ENCODE data around the gene CD9. TPM values are rescaled to one million over a fixed set of nuclear protein-coding genes. Genes with fewer than 3 reads are reported as not detected.
"Not testable (repeated sequence)": the region's sequence is repeated elsewhere in the genome, so short reads cannot be mapped to it uniquely, and the experiment has no call there.

CD9 gene, protein sequence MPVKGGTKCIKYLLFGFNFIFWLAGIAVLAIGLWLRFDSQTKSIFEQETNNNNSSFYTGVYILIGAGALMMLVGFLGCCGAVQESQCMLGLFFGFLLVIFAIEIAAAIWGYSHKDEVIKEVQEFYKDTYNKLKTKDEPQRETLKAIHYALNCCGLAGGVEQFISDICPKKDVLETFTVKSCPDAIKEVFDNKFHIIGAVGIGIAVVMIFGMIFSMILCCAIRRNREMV
- 68.4 TPM for polyA plus RNA-seq (2013)

GRCh38 chr12:6200256-6201212, at the start of gene CD9:
Gene CD9 (plus strand): TSS chr12:6200400. CDS start chr12:6200500, 100 bp downstream.
- ChIA-PET POLR2A (interaction anchor here (1.4 to 1.5 kb wide), 2 partner anchors 21 to 30 kb away, joined by 3 read pairs; no protein-coding TSS in a partner anchor), CTCF (interaction anchor here (0.6 to 2.2 kb wide), 12 partner anchors 10 to 145 kb away, joined by 3 to 9 read pairs (median 4); no protein-coding TSS in a partner anchor)
- H3K4me3 ChIP-seq (ENCODE audit: control insufficient read depth in 1 of 7, extremely low read depth in 1 of 7, insufficient read depth in 4 of 7, low read depth in 2 of 7, low read length in 6 of 7) = peak within 1 kb of the TSS; percentile 42 to 83 (median 72)
- peaks cover 0 to 48% (median 35%) of the 10 kb centered on the region in 4 experiments for H3K4me1 ChIP-seq (ENCODE audit: control extremely low read depth in 1 of 4, control insufficient read depth in 4 of 4, insufficient read depth in 4 of 4, low read length in 3 of 4)
- 0% methylated on average over 60 of the region's 81 CpGs for WGBS (ENCODE audit: insufficient coverage)
- H3K36me3 ChIP-seq (ENCODE audit: control insufficient read depth in 4 of 4, insufficient read depth in 4 of 4, low read length in 3 of 4) = peaks cover 0 to 2% (median 0%) of the 10 kb centered on the region in 4 experiments
- H3K27ac ChIP-seq (ENCODE audit: insufficient read depth in 1 of 2, low read depth in 1 of 2, low read length in 2 of 2, poor library complexity in 1 of 2, severe bottlenecking in 2 of 2) = no peak within 1 kb of the TSS
- DNase-seq = peak in 2 of 3 donors; percentile 53 to 67
- peaks cover 0 to 26% (median 13%) of the 10 kb centered on the region in 5 experiments for H3K27me3 ChIP-seq (replicated peaks in 2 of 5; ENCODE audit: control insufficient read depth in 4 of 5, insufficient read depth in 5 of 5, low read length in 4 of 5)
- no peaks in the 10 kb centered on the region for H3K9me3 ChIP-seq (ENCODE audit: control extremely low read depth in 1 of 5, control insufficient read depth in 4 of 5, insufficient read depth in 2 of 5, low read depth in 1 of 5, low read length in 4 of 5)

- H3K9me3 ChIP-seq (ENCODE audit: control extremely low read depth in 1 of 5, control insufficient read depth in 4 of 5, insufficient read depth in 2 of 5, low read depth in 1 of 5, low read length in 4 of 5) = no peaks in the 10 kb centered on the region
- peak in 2 of 3 donors; percentile 47 to 54 for DNase-seq
- 83% methylated on average over 10 of the region's 15 CpGs for WGBS (ENCODE audit: insufficient coverage)
- H3K27me3 ChIP-seq (replicated peaks in 2 of 5; ENCODE audit: control insufficient read depth in 4 of 5, insufficient read depth in 5 of 5, low read length in 4 of 5) = no peaks in the 10 kb centered on the region
- H3K4me3 ChIP-seq (ENCODE audit: control insufficient read depth in 1 of 7, extremely low read depth in 1 of 7, insufficient read depth in 4 of 7, low read depth in 2 of 7, low read length in 6 of 7) = no peak overlapping the region
- peaks cover 7 to 16% (median 14%) of the 10 kb centered on the region in 4 experiments for H3K4me1 ChIP-seq (ENCODE audit: control extremely low read depth in 1 of 4, control insufficient read depth in 4 of 4, insufficient read depth in 4 of 4, low read length in 3 of 4)
- ChIA-PET CTCF (interaction anchor here (0.9 to 1.4 kb wide), 4 partner anchors 8 to 70 kb away, joined by 3 to 6 read pairs (median 4); no protein-coding TSS in a partner anchor), POLR2A (no interaction called here)
- no peak overlapping the region for H3K27ac ChIP-seq (ENCODE audit: insufficient read depth in 1 of 2, low read depth in 1 of 2, low read length in 2 of 2, poor library complexity in 1 of 2, severe bottlenecking in 2 of 2)
- H3K36me3 ChIP-seq (ENCODE audit: control insufficient read depth in 4 of 4, insufficient read depth in 4 of 4, low read length in 3 of 4) = no peaks in the 10 kb centered on the region
Observed at GRCh38 chr12:6154730-6155459, 45.3 kb upstream of the CD9 start.

- Histone ChIP-seq H3K4me3 (ENCODE audit: control insufficient read depth in 1 of 7, extremely low read depth in 1 of 7, insufficient read depth in 4 of 7, low read depth in 2 of 7, low read length in 6 of 7) (no peak overlapping the region), H3K36me3 (ENCODE audit: control insufficient read depth in 4 of 4, insufficient read depth in 4 of 4, low read length in 3 of 4) (no peaks in the 10 kb centered on the region), H3K4me1 (ENCODE audit: control extremely low read depth in 1 of 4, control insufficient read depth in 4 of 4, insufficient read depth in 4 of 4, low read length in 3 of 4) (peaks cover 7 to 34% (median 24%) of the 10 kb centered on the region in 4 experiments), H3K9me3 (ENCODE audit: control extremely low read depth in 1 of 5, control insufficient read depth in 4 of 5, insufficient read depth in 2 of 5, low read depth in 1 of 5, low read length in 4 of 5) (no peaks in the 10 kb centered on the region), H3K27me3 (replicated peaks in 2 of 5; ENCODE audit: control insufficient read depth in 4 of 5, insufficient read depth in 5 of 5, low read length in 4 of 5) (no peaks in the 10 kb centered on the region), H3K27ac (ENCODE audit: insufficient read depth in 1 of 2, low read depth in 1 of 2, low read length in 2 of 2, poor library complexity in 1 of 2, severe bottlenecking in 2 of 2) (no peak overlapping the region)
- DNase-seq = no peak
- ChIA-PET CTCF (interaction anchor here (0.7 to 2.1 kb wide), 3 partner anchors 8 to 71 kb away, joined by 3 to 7 read pairs (median 3); no protein-coding TSS in a partner anchor), POLR2A (no interaction called here)
- 100% methylated on average over 1 of the region's 4 CpGs for WGBS (ENCODE audit: insufficient coverage)
Observed at GRCh38 chr12:6157482-6157881, 42.7 kb upstream of the CD9 start.

- CTCF ChIA-PET = interaction anchor here (1.1 to 2.1 kb wide), 3 partner anchors 9 to 87 kb away, joined by 3 to 7 read pairs (median 3); no protein-coding TSS in a partner anchor
- no peak overlapping the region for H3K27ac ChIP-seq (ENCODE audit: insufficient read depth in 1 of 2, low read depth in 1 of 2, low read length in 2 of 2, poor library complexity in 1 of 2, severe bottlenecking in 2 of 2)
- DNase-seq = no peak
- no peaks in the 10 kb centered on the region for H3K36me3 ChIP-seq (ENCODE audit: control insufficient read depth in 4 of 4, insufficient read depth in 4 of 4, low read length in 3 of 4)
- WGBS (ENCODE audit: insufficient coverage) = 17% methylated on average over 4 of the region's 4 CpGs
- no peaks in the 10 kb centered on the region for H3K27me3 ChIP-seq (replicated peaks in 2 of 5; ENCODE audit: control insufficient read depth in 4 of 5, insufficient read depth in 5 of 5, low read length in 4 of 5)
- no peak overlapping the region for H3K4me3 ChIP-seq (ENCODE audit: control insufficient read depth in 1 of 7, extremely low read depth in 1 of 7, insufficient read depth in 4 of 7, low read depth in 2 of 7, low read length in 6 of 7)
- peaks cover 7 to 34% (median 25%) of the 10 kb centered on the region in 4 experiments for H3K4me1 ChIP-seq (ENCODE audit: control extremely low read depth in 1 of 4, control insufficient read depth in 4 of 4, insufficient read depth in 4 of 4, low read length in 3 of 4)
- H3K9me3 ChIP-seq (ENCODE audit: control extremely low read depth in 1 of 5, control insufficient read depth in 4 of 5, insufficient read depth in 2 of 5, low read depth in 1 of 5, low read length in 4 of 5) = no peaks in the 10 kb centered on the region
- POLR2A ChIA-PET = no interaction called here
Observed at GRCh38 chr12:6158255-6158654, 41.9 kb upstream of the CD9 start.

GRCh38 chr12:6158749-6159148, 41.5 kb upstream of the CD9 start:
- CTCF ChIA-PET = interaction anchor here (1.1 to 2.1 kb wide), 2 partner anchors 9 to 88 kb away, joined by 3 to 7 read pairs; no protein-coding TSS in a partner anchor

DNA sequence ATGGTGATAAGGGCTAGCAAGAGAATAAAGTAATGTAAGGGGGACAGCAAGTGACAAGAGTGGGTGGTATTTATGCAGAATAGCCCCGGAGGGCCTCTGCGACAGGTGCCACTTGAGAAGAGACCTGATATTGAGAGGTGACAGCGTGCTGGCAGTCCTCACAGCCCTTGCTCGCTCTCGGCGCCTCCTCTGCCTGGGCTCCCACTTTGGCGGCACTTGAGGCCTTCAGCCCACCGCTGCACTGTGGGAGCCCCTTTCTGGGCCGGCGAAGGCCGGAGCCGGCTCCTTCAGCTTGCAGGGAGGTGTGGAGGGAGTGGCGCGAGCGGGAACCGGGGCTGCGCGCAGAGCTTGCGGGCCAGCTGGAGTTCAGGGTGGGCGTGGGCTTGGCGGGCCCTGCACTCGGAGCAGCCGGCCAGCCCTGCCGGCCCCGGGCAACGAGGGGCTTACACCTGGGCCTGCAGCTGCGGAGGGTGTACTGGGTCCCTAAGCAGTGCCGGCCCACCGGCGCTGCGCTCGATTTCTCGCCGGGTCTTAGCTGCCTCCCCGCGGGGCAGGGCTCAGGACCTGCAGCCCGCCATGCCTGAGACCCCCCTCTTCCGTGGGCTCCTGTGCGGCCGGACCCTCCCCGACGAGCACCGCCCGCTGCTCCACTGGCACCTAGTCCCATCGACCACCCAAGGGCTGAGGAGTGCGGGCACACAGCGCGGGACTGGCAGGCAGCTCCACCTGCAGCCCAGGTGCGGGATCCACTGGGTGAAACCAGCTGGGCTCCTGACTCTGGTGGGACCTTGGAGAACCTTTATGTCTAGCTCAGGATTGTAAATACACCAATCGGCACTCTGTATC, 40.8 kb upstream of the CD9 start:
- H3K36me3 ChIP-seq (ENCODE audit: control insufficient read depth in 4 of 4, insufficient read depth in 4 of 4, low read length in 3 of 4); H3K27me3 ChIP-seq (replicated peaks in 2 of 5; ENCODE audit: control insufficient read depth in 4 of 5, insufficient read depth in 5 of 5, low read length in 4 of 5); H3K4me3 ChIP-seq (ENCODE audit: control insufficient read depth in 1 of 7, extremely low read depth in 1 of 7, insufficient read depth in 4 of 7, low read depth in 2 of 7, low read length in 6 of 7); POLR2A ChIA-PET; H3K9me3 ChIP-seq (ENCODE audit: control extremely low read depth in 1 of 5, control insufficient read depth in 4 of 5, insufficient read depth in 2 of 5, low read depth in 1 of 5, low read length in 4 of 5); H3K27ac ChIP-seq (ENCODE audit: insufficient read depth in 1 of 2, low read depth in 1 of 2, low read length in 2 of 2, poor library complexity in 1 of 2, severe bottlenecking in 2 of 2); DNase-seq: not testable (repeated sequence)
- 96% methylated on average over 35 of the region's 50 CpGs for WGBS (ENCODE audit: insufficient coverage)
- H3K4me1 ChIP-seq (ENCODE audit: control extremely low read depth in 1 of 4, control insufficient read depth in 4 of 4, insufficient read depth in 4 of 4, low read length in 3 of 4) = peaks cover 7 to 39% (median 25%) of the 10 kb centered on the region in 4 experiments
- CTCF ChIA-PET = interaction anchor here (1.1 to 2.1 kb wide), 3 partner anchors 10 to 88 kb away, joined by 3 to 7 read pairs (median 3); no protein-coding TSS in a partner anchor

More at GRCh38 chr12:6158749-6159148, 41.5 kb upstream of the CD9 start:
- WGBS (ENCODE audit: insufficient coverage) = 96% methylated on average over 10 of the region's 11 CpGs
- H3K27ac ChIP-seq (ENCODE audit: insufficient read depth in 1 of 2, low read depth in 1 of 2, low read length in 2 of 2, poor library complexity in 1 of 2, severe bottlenecking in 2 of 2) = no peak overlapping the region
- H3K4me3 ChIP-seq (ENCODE audit: control insufficient read depth in 1 of 7, extremely low read depth in 1 of 7, insufficient read depth in 4 of 7, low read depth in 2 of 7, low read length in 6 of 7) = no peak overlapping the region
- peaks cover 7 to 39% (median 25%) of the 10 kb centered on the region in 4 experiments for H3K4me1 ChIP-seq (ENCODE audit: control extremely low read depth in 1 of 4, control insufficient read depth in 4 of 4, insufficient read depth in 4 of 4, low read length in 3 of 4)
- H3K36me3 ChIP-seq (ENCODE audit: control insufficient read depth in 4 of 4, insufficient read depth in 4 of 4, low read length in 3 of 4) = no peaks in the 10 kb centered on the region
- no peak for DNase-seq
- no peaks in the 10 kb centered on the region for H3K9me3 ChIP-seq (ENCODE audit: control extremely low read depth in 1 of 5, control insufficient read depth in 4 of 5, insufficient read depth in 2 of 5, low read depth in 1 of 5, low read length in 4 of 5)
- no peaks in the 10 kb centered on the region for H3K27me3 ChIP-seq (replicated peaks in 2 of 5; ENCODE audit: control insufficient read depth in 4 of 5, insufficient read depth in 5 of 5, low read length in 4 of 5)
- POLR2A ChIA-PET = no interaction called here

Measured in common myeloid progenitor, CD34-positive (primary cell).